GM15510 (cell line): ENCODE data around the gene PDCD2.

Source experiments
- POLR2A ChIP-seq: IDR thresholded peaks from 3 replicates; pipeline ENCODE4 v1.6.1; 2011; ENCODE audit warnings: borderline replicate concordance; ENCODE audit not compliant: insufficient read length; ENCODE audit errors: extremely low read depth

PDCD2 gene, protein sequence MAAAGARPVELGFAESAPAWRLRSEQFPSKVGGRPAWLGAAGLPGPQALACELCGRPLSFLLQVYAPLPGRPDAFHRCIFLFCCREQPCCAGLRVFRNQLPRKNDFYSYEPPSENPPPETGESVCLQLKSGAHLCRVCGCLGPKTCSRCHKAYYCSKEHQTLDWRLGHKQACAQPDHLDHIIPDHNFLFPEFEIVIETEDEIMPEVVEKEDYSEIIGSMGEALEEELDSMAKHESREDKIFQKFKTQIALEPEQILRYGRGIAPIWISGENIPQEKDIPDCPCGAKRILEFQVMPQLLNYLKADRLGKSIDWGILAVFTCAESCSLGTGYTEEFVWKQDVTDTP

DNA sequence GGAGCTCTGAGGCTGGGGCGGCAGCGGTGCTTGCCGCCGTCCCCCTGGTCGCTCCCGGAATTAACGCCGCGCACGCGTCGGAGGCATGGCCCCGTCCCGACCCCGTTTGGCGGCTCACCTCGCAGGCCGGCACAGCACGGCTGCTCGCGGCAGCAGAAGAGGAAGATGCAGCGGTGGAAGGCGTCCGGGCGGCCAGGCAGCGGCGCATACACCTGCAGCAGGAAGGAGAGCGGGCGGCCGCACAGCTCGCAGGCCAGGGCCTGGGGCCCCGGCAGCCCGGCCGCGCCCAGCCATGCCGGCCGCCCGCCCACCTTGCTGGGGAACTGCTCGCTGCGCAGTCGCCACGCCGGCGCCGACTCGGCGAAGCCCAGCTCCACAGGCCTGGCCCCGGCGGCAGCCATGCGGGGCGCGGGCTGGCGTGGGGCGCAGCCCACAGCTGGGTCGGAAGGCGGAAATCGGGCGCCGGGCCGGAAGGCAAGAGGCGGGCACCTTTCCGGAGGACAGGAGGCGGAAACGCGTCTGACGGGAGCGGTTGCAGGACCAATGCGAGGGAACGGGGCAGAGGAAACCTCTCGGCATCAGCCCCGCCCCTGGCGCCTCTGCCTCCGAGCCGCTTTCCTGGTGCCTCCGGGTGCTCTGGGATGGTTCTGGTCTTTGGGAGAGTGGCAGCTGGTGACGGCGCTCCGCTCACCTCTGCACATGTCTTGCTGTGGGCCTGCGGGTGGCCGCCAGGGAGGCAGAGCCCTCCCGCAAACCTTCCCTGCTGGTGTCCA lies at the start of gene PDCD2:
Gene PDCD2, minus strand, starts transcription at position 457 of the 773 bp plus-strand sequence. Its CDS starts 56 bp downstream, at position 401.
- TF ChIP-seq POLR2A = peak; percentile 97

DNA sequence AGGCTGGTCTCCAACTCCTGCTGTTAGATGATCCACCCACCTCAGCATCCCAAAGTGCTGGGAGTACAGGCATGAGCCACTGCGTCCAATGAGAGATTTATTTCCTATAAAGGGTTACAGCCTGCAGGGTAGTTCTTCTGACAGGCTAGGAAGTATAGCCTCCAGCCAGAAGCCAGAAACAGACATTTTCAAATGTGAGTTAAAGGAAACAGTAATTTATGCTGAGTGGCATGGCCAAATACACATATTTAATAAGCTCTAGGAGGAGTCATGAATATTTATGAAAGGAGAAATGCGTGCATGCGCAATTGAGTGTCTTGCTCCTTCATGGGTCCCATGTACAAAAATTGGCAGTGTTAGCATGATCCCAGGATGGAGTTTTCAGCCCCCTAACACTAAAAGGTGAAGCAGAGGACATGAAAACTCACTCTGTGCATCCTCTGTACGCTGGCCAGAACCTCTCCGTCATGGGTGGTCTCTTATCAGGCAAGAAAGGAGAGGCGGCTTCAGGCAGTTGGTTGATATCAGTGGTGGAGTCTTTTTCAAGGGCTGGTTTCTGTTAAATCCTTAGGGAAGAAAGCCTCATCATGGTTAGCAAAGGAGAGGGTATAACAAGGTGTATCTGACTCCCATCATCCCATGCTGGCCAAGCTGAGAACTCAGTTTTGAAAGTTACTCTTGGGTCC lies 21.3 kb upstream of the PDCD2 start:
- no peak for TF ChIP-seq POLR2A

GRCh38 chr6:170597278-170597677 lies 12.8 kb upstream of the PDCD2 start:
- no peak for TF ChIP-seq POLR2A

- TF ChIP-seq POLR2A = no peak
These were observed 12.0 kb upstream of the PDCD2 start for GRCh38 chr6:170596426-170596825.

DNA sequence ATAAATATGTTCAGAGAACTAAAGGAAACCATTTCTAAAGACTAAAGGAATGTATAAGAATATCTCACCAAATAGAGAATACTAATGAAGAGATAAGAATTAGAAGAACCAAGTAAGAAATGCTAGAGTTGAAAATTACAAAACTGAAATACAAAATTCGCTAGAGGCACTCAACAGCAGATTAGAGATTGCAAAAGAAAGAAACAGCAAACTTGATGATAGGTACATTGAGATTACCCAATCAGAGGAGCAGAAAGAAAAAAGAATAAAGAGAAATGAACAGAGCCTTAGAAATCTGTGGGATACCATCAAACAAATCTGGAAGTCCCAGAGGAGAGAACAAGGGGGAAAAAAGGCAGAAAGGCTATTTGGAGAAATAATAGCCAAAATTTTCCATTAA lies 6.3 kb upstream of the PDCD2 start:
- no peak for TF ChIP-seq POLR2A

DNA sequence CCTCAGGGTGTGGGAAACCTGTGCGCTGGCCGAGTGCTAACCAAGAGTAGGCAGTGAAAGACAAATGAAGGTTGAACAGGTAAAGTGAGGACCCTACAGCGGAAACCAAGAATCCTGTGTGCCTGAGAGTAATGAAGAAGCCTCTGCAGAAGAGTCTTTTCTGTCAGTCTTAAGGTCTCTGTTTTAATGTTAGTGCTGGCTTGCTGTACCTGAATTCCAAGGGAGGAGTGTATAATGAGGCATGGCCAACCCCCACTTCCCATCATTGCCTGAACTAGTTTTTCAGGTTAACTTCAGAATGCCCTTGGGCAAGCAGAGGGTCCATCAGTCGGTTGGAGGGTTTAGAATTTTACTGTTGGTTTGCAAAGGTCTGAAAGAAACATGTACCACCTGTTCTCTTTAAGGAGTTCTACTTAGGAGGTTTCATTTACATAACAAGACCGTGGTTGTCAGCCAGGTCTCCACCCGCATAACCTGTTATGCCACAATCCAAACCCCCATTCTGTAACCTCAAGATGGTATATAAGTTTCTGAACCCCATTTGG lies 589 bp upstream of the PDCD2 start:
- TF ChIP-seq POLR2A = no peak

DNA sequence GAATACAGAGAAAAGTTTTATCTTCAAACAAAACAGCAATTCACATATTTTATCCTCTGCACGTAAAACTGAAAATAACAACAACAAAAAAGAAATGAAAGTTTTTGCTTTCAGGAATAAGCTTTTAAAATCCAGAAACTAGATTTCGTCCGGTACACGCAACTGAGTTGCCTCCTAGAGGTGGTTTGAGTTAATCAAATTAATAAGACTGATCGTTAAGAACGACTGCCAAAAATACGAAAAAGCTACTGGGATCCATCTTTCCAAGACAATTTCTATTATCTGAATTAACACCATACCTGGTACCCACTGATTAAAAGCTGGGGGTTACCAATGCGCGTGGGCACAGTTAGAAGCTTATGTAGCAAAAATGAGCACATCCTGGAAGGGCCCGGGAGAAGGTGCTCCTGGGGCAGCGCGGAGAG lies 669 bp downstream of the PDCD2 start:
- no peak for TF ChIP-seq POLR2A

DNA sequence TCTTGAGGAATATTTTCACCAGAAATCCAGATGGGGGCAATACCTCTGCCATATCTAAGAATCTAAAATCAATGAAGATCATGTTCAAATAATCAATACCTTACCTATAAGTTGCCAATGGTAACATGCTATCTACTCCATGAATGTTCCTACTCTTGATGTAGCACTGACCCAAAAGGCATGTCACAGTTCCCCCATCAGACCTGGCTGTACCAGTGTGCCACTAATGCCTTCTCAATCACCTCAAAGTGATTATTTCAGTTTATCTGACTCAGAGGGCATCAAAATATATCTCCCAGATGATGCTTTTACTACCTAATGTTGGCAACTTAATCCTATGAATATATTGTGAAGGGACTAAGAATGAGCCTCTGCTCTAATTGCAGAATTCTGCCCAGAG lies 5.5 kb downstream of the PDCD2 start:
- no peak for TF ChIP-seq POLR2A

DNA sequence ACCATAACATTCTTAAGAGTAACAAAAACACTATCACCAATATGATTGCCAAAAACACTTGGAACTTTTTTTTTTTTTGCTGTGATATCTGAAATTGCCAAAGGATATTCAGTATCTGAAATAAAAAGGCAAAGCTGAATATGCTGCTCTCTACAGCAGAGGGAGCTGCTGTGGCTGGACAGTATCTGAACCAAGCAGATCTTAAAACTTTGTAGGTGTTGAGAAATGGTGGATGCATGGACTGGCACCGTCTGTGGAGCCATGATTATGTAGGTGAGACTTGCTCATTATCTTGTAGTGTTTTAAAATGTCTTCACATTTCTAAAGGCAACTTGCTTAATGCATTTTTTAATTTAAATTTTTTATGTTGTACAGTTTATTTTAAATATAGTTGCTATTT lies 9.2 kb downstream of the PDCD2 start:
- TF ChIP-seq POLR2A = no peak

- no peak for TF ChIP-seq POLR2A
These were observed 11.6 kb downstream of the PDCD2 start for GRCh38 chr6:170572704-170573466.

DNA sequence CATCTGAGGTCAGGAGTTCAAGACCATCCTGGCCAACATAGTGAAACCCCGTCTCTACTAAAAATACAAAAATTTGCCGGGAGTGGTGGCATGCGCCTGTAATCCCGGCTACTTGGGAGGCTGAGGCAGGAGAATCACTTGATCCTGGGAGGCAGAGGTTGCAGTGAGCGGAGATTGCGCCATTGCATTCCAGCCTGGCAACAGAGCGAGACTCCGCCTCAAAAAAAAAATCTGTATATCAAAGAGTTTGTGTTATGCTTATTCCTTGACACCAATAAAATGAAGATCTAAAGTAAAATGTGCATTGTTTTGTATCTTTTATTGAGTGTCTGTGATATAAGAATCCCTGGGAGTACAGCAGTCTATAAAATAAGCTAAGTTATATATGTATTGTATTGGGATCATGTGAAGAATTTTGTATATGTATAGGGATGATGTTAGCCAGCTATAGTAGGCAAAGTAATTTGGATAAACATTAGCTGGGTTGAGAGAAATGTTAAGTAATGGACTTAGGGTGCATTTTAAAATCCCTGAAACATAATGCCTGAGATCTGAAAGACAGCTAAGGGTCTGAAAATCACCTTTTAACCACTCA lies 19.4 kb downstream of the PDCD2 start:
- TF ChIP-seq POLR2A = no peak

GRCh38 chr6:170561555-170561954 lies 22.9 kb downstream of the PDCD2 start:
- TF ChIP-seq POLR2A = no peak

DNA sequence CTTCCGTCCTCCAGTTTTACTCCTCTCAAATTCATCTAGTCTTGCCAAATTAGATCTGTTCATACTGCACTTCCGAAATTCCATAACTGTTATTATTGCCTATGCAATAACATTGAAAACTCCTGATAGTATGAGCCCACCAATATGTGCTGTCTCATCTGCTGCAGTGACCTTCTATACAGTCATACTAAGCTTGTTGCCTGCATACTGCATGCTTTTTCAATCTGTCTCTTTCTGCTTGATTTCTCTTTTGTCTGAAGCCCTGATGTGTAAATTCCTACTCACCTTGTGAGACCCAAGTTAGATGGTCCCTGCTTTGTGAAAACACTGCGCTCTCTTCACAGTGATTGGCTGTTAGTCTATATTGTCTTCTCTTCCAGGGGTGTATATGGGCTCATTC lies 29.1 kb downstream of the PDCD2 start:
- no peak for TF ChIP-seq POLR2A

DNA sequence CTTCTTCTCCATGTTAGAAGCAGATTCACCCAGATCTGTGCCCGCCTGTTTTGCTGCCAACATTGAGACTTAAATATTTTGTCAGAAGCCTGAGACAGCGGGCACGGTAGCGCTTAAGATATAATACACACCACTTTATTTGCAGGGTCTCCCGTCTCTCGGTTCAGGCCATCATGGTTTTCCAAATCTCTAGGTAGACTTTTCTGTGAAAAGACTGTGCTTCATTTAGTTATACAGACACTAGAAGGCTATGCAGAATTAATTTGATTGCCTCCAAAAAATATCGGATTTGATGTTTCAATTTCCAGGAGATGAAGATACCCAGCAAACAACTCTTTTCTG lies 29.7 kb downstream of the PDCD2 start:
- TF ChIP-seq POLR2A = no peak
